Measurements from ENCODE around the gene ERCC4. TPM values are rescaled to one million over a fixed set of nuclear protein-coding genes. Genes with fewer than 3 reads are reported as not detected.

The ERCC4 gene
- polyA plus RNA-seq, 3 donors, result 1.8 to 11.8 (median 5.9) TPM

GRCh38 chr16:13926464-13926863 lies 6.5 kb downstream of the ERCC4 start:
- Mint-ChIP-seq H3K27ac (no peak overlapping the region), H3K4me1 (peaks cover 7% of the 10 kb centered on the region), H3K4me3 (no peak overlapping the region), H3K36me3 (peaks cover 40 to 51% of the 10 kb centered on the region in 2 donors), H3K9me3 (no peaks in the 10 kb centered on the region), H3K27me3 (ENCODE audit: low read depth in 3 of 3) (no peaks in the 10 kb centered on the region)
- Histone ChIP-seq H3K36me3 (replicated peaks in 1 of 2; ENCODE audit: control insufficient read depth in 1 of 2, insufficient read depth in 2 of 2, low read length in 2 of 2) (peaks cover 24 to 59% of the 10 kb centered on the region in 2 donors), H3K9me3 (replicated peaks in 1 of 2; ENCODE audit: control insufficient read depth in 1 of 2, insufficient read depth in 1 of 2, low read length in 2 of 2) (no peaks in the 10 kb centered on the region), H3K4me2 (replicated peaks; ENCODE audit: extremely low read depth, low read length, poor library complexity, severe bottlenecking) (no peak overlapping the region), H3K27ac (ENCODE audit: low read depth in 1 of 2, low read length in 2 of 2) (no peak overlapping the region), H3K9ac (ENCODE audit: insufficient read depth, low read length, poor library complexity, severe bottlenecking) (no peak overlapping the region), H4K20me1 (ENCODE audit: insufficient read depth, low read length) (peaks cover 4% of the 10 kb centered on the region), H3K4me3 (replicated peaks in 1 of 3; ENCODE audit: low read depth in 2 of 3, low read length in 3 of 3) (no peak overlapping the region), H3K79me2 (ENCODE audit: insufficient read depth, low read length) (no peaks in the 10 kb centered on the region), H3K4me1 (ENCODE audit: control insufficient read depth in 1 of 2, insufficient read depth in 2 of 2, low read length in 2 of 2) (peaks cover 0 to 4% of the 10 kb centered on the region in 2 donors), H2AFZ (ENCODE audit: insufficient read depth, low read depth, low read length, poor library complexity, severe bottlenecking) (no peak overlapping the region), H3K27me3 (ENCODE audit: control insufficient read depth in 2 of 2, insufficient read depth in 2 of 2, low read length in 2 of 2) (no peaks in the 10 kb centered on the region)
- 100% methylated on average over 4 of the region's 4 CpGs for WGBS (ENCODE audit: insufficient coverage)
- intact Hi-C loops (cut with micrococcal nuclease), result loop anchor here in 1 of 2 donors (10.0 kb wide), 2 partner anchors 148 to 698 kb away; partner anchors contain the start of gene MRTFB
- TF ChIP-seq, protein P1, sequence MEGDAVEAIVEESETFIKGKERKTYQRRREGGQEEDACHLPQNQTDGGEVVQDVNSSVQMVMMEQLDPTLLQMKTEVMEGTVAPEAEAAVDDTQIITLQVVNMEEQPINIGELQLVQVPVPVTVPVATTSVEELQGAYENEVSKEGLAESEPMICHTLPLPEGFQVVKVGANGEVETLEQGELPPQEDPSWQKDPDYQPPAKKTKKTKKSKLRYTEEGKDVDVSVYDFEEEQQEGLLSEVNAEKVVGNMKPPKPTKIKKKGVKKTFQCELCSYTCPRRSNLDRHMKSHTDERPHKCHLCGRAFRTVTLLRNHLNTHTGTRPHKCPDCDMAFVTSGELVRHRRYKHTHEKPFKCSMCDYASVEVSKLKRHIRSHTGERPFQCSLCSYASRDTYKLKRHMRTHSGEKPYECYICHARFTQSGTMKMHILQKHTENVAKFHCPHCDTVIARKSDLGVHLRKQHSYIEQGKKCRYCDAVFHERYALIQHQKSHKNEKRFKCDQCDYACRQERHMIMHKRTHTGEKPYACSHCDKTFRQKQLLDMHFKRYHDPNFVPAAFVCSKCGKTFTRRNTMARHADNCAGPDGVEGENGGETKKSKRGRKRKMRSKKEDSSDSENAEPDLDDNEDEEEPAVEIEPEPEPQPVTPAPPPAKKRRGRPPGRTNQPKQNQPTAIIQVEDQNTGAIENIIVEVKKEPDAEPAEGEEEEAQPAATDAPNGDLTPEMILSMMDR (IDR thresholded peaks at IDR 0.05), result no peak
- no peak for DNase-seq

GRCh38 chr16:13926891-13927290 lies 6.9 kb downstream of the ERCC4 start:
- Histone ChIP-seq H3K27me3 (ENCODE audit: control insufficient read depth in 2 of 2, insufficient read depth in 2 of 2, low read length in 2 of 2) (no peaks in the 10 kb centered on the region), H3K9me3 (replicated peaks in 1 of 2; ENCODE audit: control insufficient read depth in 1 of 2, insufficient read depth in 1 of 2, low read length in 2 of 2) (no peaks in the 10 kb centered on the region), H4K20me1 (ENCODE audit: insufficient read depth, low read length) (peaks cover 4% of the 10 kb centered on the region), H2AFZ (ENCODE audit: insufficient read depth, low read depth, low read length, poor library complexity, severe bottlenecking) (no peak overlapping the region), H3K79me2 (ENCODE audit: insufficient read depth, low read length) (no peaks in the 10 kb centered on the region), H3K4me3 (replicated peaks in 1 of 3; ENCODE audit: low read depth in 2 of 3, low read length in 3 of 3) (no peak overlapping the region), H3K4me2 (replicated peaks; ENCODE audit: extremely low read depth, low read length, poor library complexity, severe bottlenecking) (no peak overlapping the region), H3K4me1 (ENCODE audit: control insufficient read depth in 1 of 2, insufficient read depth in 2 of 2, low read length in 2 of 2) (peaks cover 0 to 4% of the 10 kb centered on the region in 2 donors), H3K36me3 (replicated peaks in 1 of 2; ENCODE audit: control insufficient read depth in 1 of 2, insufficient read depth in 2 of 2, low read length in 2 of 2) (peaks cover 25 to 63% of the 10 kb centered on the region in 2 donors), H3K27ac (ENCODE audit: low read depth in 1 of 2, low read length in 2 of 2) (no peak overlapping the region), H3K9ac (ENCODE audit: insufficient read depth, low read length, poor library complexity, severe bottlenecking) (no peak overlapping the region)
- no peaks in the 10 kb centered on the region for H3K9me3 Mint-ChIP-seq
- H3K4me1 Mint-ChIP-seq, result peaks cover 7% of the 10 kb centered on the region
- H3K4me3 Mint-ChIP-seq, result no peak overlapping the region
- peaks cover 42 to 54% of the 10 kb centered on the region in 2 donors for H3K36me3 Mint-ChIP-seq
- intact Hi-C loops (cut with micrococcal nuclease), result loop anchor here in 1 of 2 donors (10.0 kb wide), 2 partner anchors 148 to 698 kb away; partner anchors contain the start of gene MRTFB
- H3K27ac Mint-ChIP-seq, result no peak overlapping the region
- H3K27me3 Mint-ChIP-seq (ENCODE audit: low read depth in 3 of 3), result no peaks in the 10 kb centered on the region
- TF ChIP-seq, protein P1 (IDR thresholded peaks at IDR 0.05), result no peak
- WGBS (ENCODE audit: insufficient coverage), result no CpG with 5 or more reads among the region's 2 CpGs
- DNase-seq, result no peak
